Fibroblast of lung (primary cell): ENCODE data around the gene KIAA1958. TPM values are rescaled to one million over a fixed set of nuclear protein-coding genes. Genes with fewer than 3 reads are reported as not detected.

ENCODE experiments used
- DNase-seq, 2 donors: peaks; one replicate each; pipeline versions ENCODE4 v3.0.0 to v3.0.0-alpha.2; 2010; ENCODE audit warnings: low read depth in 2 of 2
- H2AFZ ChIP-seq: 2 replicates; pipeline ENCODE4 v1.5.1; 2012; ENCODE audit warnings: low read length, control low read depth, inconsistent platforms
- H3K27ac ChIP-seq: 2 replicates; pipeline ENCODE4 v1.5.1; 2011; ENCODE audit warnings: low read length, control low read depth; ENCODE audit not compliant: insufficient read depth
- H3K27me3 ChIP-seq: 2 replicates; pipeline ENCODE4 v1.5.1; 2011; ENCODE audit warnings: mild to moderate bottlenecking, low read length; ENCODE audit not compliant: control insufficient read depth, insufficient read depth
- H3K36me3 ChIP-seq: 2 replicates; pipeline ENCODE4 v1.5.1; 2011; ENCODE audit warnings: low read length; ENCODE audit not compliant: control insufficient read depth, insufficient read depth
- H3K4me1 ChIP-seq: 2 replicates; pipeline ENCODE4 v1.5.1; 2011; ENCODE audit warnings: low read length; ENCODE audit not compliant: control insufficient read depth, insufficient read depth; ENCODE audit errors: extremely low read depth
- H3K4me2 ChIP-seq: 2 replicates; pipeline ENCODE4 v1.5.1; 2011; ENCODE audit warnings: low read length, control low read depth; ENCODE audit not compliant: insufficient read depth; ENCODE audit errors: extremely low read depth
- H3K4me3 ChIP-seq, 4 experiments: fragments of 200-600 bp in 1 of 4; sonication (generic) in 1 of 4; replicated peaks in 1 of 4; 2 replicates each; pipeline ENCODE4 v1.5.1; 2011 to 2016; ENCODE audit warnings: low read length in 4 of 4, low read depth in 3 of 4, mild to moderate bottlenecking in 3 of 4, control low read depth in 2 of 4, inconsistent platforms in 1 of 4, mixed read lengths in 1 of 4; ENCODE audit not compliant: insufficient read depth in 1 of 4; ENCODE audit errors: control extremely low read depth in 1 of 4
- H3K79me2 ChIP-seq: 2 replicates; pipeline ENCODE4 v1.5.1; 2012; ENCODE audit warnings: mild to moderate bottlenecking, low read length, inconsistent platforms; ENCODE audit not compliant: control insufficient read depth, insufficient read depth
- H3K9ac ChIP-seq: 2 replicates; pipeline ENCODE4 v1.5.1; 2011; ENCODE audit warnings: mild to moderate bottlenecking, low read length, control low read depth; ENCODE audit not compliant: insufficient read depth
- H3K9me3 ChIP-seq: 2 replicates; pipeline ENCODE4 v1.5.1; 2012; ENCODE audit warnings: low read depth, low read length; ENCODE audit not compliant: control insufficient read depth, insufficient read depth
- H4K20me1 ChIP-seq: 2 replicates; pipeline ENCODE4 v1.5.1; 2011; ENCODE audit warnings: low read length; ENCODE audit not compliant: control insufficient read depth, insufficient read depth; ENCODE audit errors: extremely low read depth
- CTCF ChIP-seq, 2 donors: IDR thresholded peaks in 1 of 2; conservative IDR thresholded peaks in 1 of 2; 1 replicate in 1 of 2; 2 replicates in 1 of 2; pipeline ENCODE4 v1.5.1; 2011 to 2012; ENCODE audit warnings: low read length in 2 of 2, control low read depth in 1 of 2, inconsistent platforms in 1 of 2, low read depth in 1 of 2, mild to moderate bottlenecking in 1 of 2
- EZH2 ChIP-seq: IDR thresholded peaks from 2 replicates; pipeline ENCODE4 v1.5.1; 2012; ENCODE audit warnings: low read length, control low read depth, mild to moderate bottlenecking; ENCODE audit errors: missing control alignments
- polyA plus RNA-seq, 2 donors: library from polyadenylated mRNA; depleted of rRNA in 1 of 2; stranded (reverse) in 1 of 2; unstranded in 1 of 2; fragments of >200 nt; gene quantifications; 2 replicates each; pipeline ENCODE4 v1.2.1, GENCODE V29; 2011 to 2012; ENCODE audit warnings: missing spikeins in 1 of 2
- total RNA-seq: library from RNA; depleted of rRNA; stranded (reverse); fragments of >200 nt; gene quantifications from 2 replicates; pipeline ENCODE4 v1.2.1, GENCODE V29; 2014

The KIAA1958 gene
- total and polyA plus RNA-seq, 2 donors (not counting 1 experiment from before 2014, with no cell fraction given) = 0.75 to 3.0 TPM

- no peak overlapping the region for H3K4me3 ChIP-seq
- no peaks in the 10 kb centered on the region for H3K9me3 ChIP-seq
Measured at GRCh38 chr9:112554516-112554915, 67.9 kb downstream of the KIAA1958 start.

GRCh38 chr9:112555101-112555643, 68.5 kb downstream of the KIAA1958 start:
- Histone ChIP-seq H3K27ac (no peak overlapping the region), H2AFZ (no peak overlapping the region), H3K4me3 (no peak overlapping the region), H3K79me2 (no peaks in the 10 kb centered on the region), H3K4me1 (peaks cover 4% of the 10 kb centered on the region), H3K9me3 (no peaks in the 10 kb centered on the region), H4K20me1 (no peaks in the 10 kb centered on the region), H3K4me2 (no peak overlapping the region), H3K27me3 (no peaks in the 10 kb centered on the region), H3K9ac (no peak overlapping the region), H3K36me3 (no peaks in the 10 kb centered on the region)
- DNase-seq = no peak
- no peak for TF ChIP-seq EZH2
- no peak for TF ChIP-seq CTCF (conservative IDR thresholded peaks at IDR 0.05 in 1 of 2, IDR thresholded peaks at IDR 0.05 in 1 of 2; ENCODE audit: low read depth in 1 of 2, low read length in 2 of 2)

More at GRCh38 chr9:112554516-112554915, 67.9 kb downstream of the KIAA1958 start:
- Histone ChIP-seq H3K36me3 (no peaks in the 10 kb centered on the region), H3K79me2 (no peaks in the 10 kb centered on the region), H3K27ac (no peak overlapping the region), H3K4me1 (peaks cover 4% of the 10 kb centered on the region), H3K9ac (no peak overlapping the region), H3K4me2 (no peak overlapping the region), H3K27me3 (no peaks in the 10 kb centered on the region), H4K20me1 (no peaks in the 10 kb centered on the region), H2AFZ (no peak overlapping the region)
- TF ChIP-seq CTCF (conservative IDR thresholded peaks at IDR 0.05 in 1 of 2, IDR thresholded peaks at IDR 0.05 in 1 of 2; ENCODE audit: low read depth in 1 of 2, low read length in 2 of 2) (no peak), EZH2 (no peak)
- peak in 1 of 2 donors; percentile 91 for DNase-seq

- Histone ChIP-seq H3K9ac (no peak overlapping the region), H3K27me3 (no peaks in the 10 kb centered on the region), H4K20me1 (no peaks in the 10 kb centered on the region), H3K79me2 (no peaks in the 10 kb centered on the region), H3K4me3 (no peak overlapping the region), H3K27ac (no peak overlapping the region), H3K36me3 (no peaks in the 10 kb centered on the region), H3K4me1 (peaks cover 4% of the 10 kb centered on the region), H3K4me2 (no peak overlapping the region), H3K9me3 (no peaks in the 10 kb centered on the region), H2AFZ (no peak overlapping the region)
- DNase-seq = no peak
- TF ChIP-seq CTCF (conservative IDR thresholded peaks at IDR 0.05 in 1 of 2, IDR thresholded peaks at IDR 0.05 in 1 of 2; ENCODE audit: low read depth in 1 of 2, low read length in 2 of 2) = no peak
- no peak for TF ChIP-seq EZH2
Measured at GRCh38 chr9:112555844-112556482, 69.3 kb downstream of the KIAA1958 start.
